ENCODE measurements around the gene LRRTM3.

LRRTM3 gene

GRCh38 chr10:66990143-66990830 lies 64.5 kb downstream of the LRRTM3 start:
- TF ChIP-seq POLR2AphosphoS5 (IDR thresholded peaks at IDR 0.05; ENCODE audit: low read depth, low read length) = no peak
- TF ChIP-seq TAF1 (IDR thresholded peaks at IDR 0.05; ENCODE audit: borderline replicate concordance, insufficient read depth, low read length) = no peak
- no peak for TF ChIP-seq FOXP2 (optimal IDR thresholded peaks at IDR 0.05; ENCODE audit: borderline replicate concordance, extremely low read depth, extremely low read length, insufficient read depth)
- TF ChIP-seq SIN3A (IDR thresholded peaks at IDR 0.05; ENCODE audit: borderline replicate concordance, insufficient read depth, low read length) = no peak
- TF ChIP-seq, protein P1, sequence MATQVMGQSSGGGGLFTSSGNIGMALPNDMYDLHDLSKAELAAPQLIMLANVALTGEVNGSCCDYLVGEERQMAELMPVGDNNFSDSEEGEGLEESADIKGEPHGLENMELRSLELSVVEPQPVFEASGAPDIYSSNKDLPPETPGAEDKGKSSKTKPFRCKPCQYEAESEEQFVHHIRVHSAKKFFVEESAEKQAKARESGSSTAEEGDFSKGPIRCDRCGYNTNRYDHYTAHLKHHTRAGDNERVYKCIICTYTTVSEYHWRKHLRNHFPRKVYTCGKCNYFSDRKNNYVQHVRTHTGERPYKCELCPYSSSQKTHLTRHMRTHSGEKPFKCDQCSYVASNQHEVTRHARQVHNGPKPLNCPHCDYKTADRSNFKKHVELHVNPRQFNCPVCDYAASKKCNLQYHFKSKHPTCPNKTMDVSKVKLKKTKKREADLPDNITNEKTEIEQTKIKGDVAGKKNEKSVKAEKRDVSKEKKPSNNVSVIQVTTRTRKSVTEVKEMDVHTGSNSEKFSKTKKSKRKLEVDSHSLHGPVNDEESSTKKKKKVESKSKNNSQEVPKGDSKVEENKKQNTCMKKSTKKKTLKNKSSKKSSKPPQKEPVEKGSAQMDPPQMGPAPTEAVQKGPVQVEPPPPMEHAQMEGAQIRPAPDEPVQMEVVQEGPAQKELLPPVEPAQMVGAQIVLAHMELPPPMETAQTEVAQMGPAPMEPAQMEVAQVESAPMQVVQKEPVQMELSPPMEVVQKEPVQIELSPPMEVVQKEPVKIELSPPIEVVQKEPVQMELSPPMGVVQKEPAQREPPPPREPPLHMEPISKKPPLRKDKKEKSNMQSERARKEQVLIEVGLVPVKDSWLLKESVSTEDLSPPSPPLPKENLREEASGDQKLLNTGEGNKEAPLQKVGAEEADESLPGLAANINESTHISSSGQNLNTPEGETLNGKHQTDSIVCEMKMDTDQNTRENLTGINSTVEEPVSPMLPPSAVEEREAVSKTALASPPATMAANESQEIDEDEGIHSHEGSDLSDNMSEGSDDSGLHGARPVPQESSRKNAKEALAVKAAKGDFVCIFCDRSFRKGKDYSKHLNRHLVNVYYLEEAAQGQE (IDR thresholded peaks at IDR 0.05; ENCODE audit: insufficient read depth in 1 of 2, low read depth in 2 of 2, low read length in 2 of 2) = no peak

- TF ChIP-seq, protein P1 (IDR thresholded peaks at IDR 0.05; ENCODE audit: insufficient read depth in 1 of 2, low read depth in 2 of 2, low read length in 2 of 2) = no peak
These were observed 71.2 kb downstream of the LRRTM3 start for GRCh38 chr10:66996996-66997395.

- TF ChIP-seq TAF1 (IDR thresholded peaks at IDR 0.05; ENCODE audit: borderline replicate concordance, insufficient read depth, low read length) = no peak
- no peak for TF ChIP-seq SIN3A (IDR thresholded peaks at IDR 0.05; ENCODE audit: borderline replicate concordance, insufficient read depth, low read length)
- TF ChIP-seq, protein P1 (IDR thresholded peaks at IDR 0.05; ENCODE audit: insufficient read depth in 1 of 2, low read depth in 2 of 2, low read length in 2 of 2) = no peak
- no peak for TF ChIP-seq POLR2AphosphoS5 (IDR thresholded peaks at IDR 0.05; ENCODE audit: low read depth, low read length)
- no peak for TF ChIP-seq FOXP2 (optimal IDR thresholded peaks at IDR 0.05; ENCODE audit: borderline replicate concordance, extremely low read depth, extremely low read length, insufficient read depth)
These were observed 74.1 kb downstream of the LRRTM3 start for GRCh38 chr10:66999762-67000545.

- no peak for TF ChIP-seq FOXP2 (optimal IDR thresholded peaks at IDR 0.05; ENCODE audit: borderline replicate concordance, extremely low read depth, extremely low read length, insufficient read depth)
- TF ChIP-seq SIN3A (IDR thresholded peaks at IDR 0.05; ENCODE audit: borderline replicate concordance, insufficient read depth, low read length) = no peak
- TF ChIP-seq, protein P1 (IDR thresholded peaks at IDR 0.05; ENCODE audit: insufficient read depth in 1 of 2, low read depth in 2 of 2, low read length in 2 of 2) = no peak
- TF ChIP-seq TAF1 (IDR thresholded peaks at IDR 0.05; ENCODE audit: borderline replicate concordance, insufficient read depth, low read length) = no peak
- no peak for TF ChIP-seq POLR2AphosphoS5 (IDR thresholded peaks at IDR 0.05; ENCODE audit: low read depth, low read length)
These were observed 78.9 kb downstream of the LRRTM3 start for GRCh38 chr10:67004690-67005089.
